Raji (cell line): ENCODE results near the gene SH3PXD2A.

Experiments
- POLR2A ChIP-seq: IDR thresholded peaks from 2 replicates; pipeline ENCODE4 v1.6.1; 2011; ENCODE audit warnings: low read depth, low read length, control low read depth; ENCODE audit not compliant: insufficient read depth

SH3PXD2A gene

GRCh38 chr10:103855852-103856796 lies 748 bp upstream of the SH3PXD2A start:
- no peak for TF ChIP-seq POLR2A

- TF ChIP-seq POLR2A: no peak
Measured at GRCh38 chr10:103854686-103855391, 537 bp downstream of the SH3PXD2A start.

- TF ChIP-seq POLR2A: no peak
Measured at GRCh38 chr10:103854265-103854685, 1.1 kb downstream of the SH3PXD2A start.

- no peak for TF ChIP-seq POLR2A
Measured at GRCh38 chr10:103853428-103854264, 1.7 kb downstream of the SH3PXD2A start.

- TF ChIP-seq POLR2A: no peak
Measured at GRCh38 chr10:103852856-103853255, 2.5 kb downstream of the SH3PXD2A start.

GRCh38 chr10:103852189-103852711 lies 3.1 kb downstream of the SH3PXD2A start:
- TF ChIP-seq POLR2A: no peak

- no peak for TF ChIP-seq POLR2A
Measured at GRCh38 chr10:103851261-103851660, 4.1 kb downstream of the SH3PXD2A start.

GRCh38 chr10:103850572-103850895 lies 4.8 kb downstream of the SH3PXD2A start:
- no peak for TF ChIP-seq POLR2A

- no peak for TF ChIP-seq POLR2A
Measured at GRCh38 chr10:103849880-103850571, 5.3 kb downstream of the SH3PXD2A start.

GRCh38 chr10:103849212-103849877 lies 6.0 kb downstream of the SH3PXD2A start:
- TF ChIP-seq POLR2A: no peak

- no peak for TF ChIP-seq POLR2A
Measured at GRCh38 chr10:103847909-103848468, 7.4 kb downstream of the SH3PXD2A start.

- no peak for TF ChIP-seq POLR2A
Measured at GRCh38 chr10:103847346-103847745, 8.0 kb downstream of the SH3PXD2A start.

GRCh38 chr10:103845972-103846371 lies 9.4 kb downstream of the SH3PXD2A start:
- no peak for TF ChIP-seq POLR2A

- no peak for TF ChIP-seq POLR2A
Measured at GRCh38 chr10:103843854-103844570, 11.4 kb downstream of the SH3PXD2A start.
